Cardiac fibroblast (primary cell): Measurements from ENCODE around the gene ITPRIP.
A peak's percentile ranks its signal among the peaks of the same experiment; 100 is the strongest.

ENCODE experiments used
- DNase-seq, 2 donors: peaks; one replicate each; pipeline versions ENCODE4 v3.0.0 to v3.0.0-alpha.2; 2010; ENCODE audit warnings: low read depth in 2 of 2
- H3K4me3 ChIP-seq, 2 donors: replicated peaks in 1 of 2; 1 replicate in 1 of 2; 2 replicates in 1 of 2; pipeline ENCODE4 v1.5.1; 2011; ENCODE audit warnings: low read depth in 2 of 2, low read length in 2 of 2, mild to moderate bottlenecking in 2 of 2, moderate library complexity in 1 of 2
- TF ChIP-seq, protein P1 (sequence below): IDR thresholded peaks from one replicate; pipeline ENCODE4 v1.5.1; 2011; ENCODE audit warnings: low read depth, mild to moderate bottlenecking, low read length, inconsistent platforms

ITPRIP gene

DNA sequence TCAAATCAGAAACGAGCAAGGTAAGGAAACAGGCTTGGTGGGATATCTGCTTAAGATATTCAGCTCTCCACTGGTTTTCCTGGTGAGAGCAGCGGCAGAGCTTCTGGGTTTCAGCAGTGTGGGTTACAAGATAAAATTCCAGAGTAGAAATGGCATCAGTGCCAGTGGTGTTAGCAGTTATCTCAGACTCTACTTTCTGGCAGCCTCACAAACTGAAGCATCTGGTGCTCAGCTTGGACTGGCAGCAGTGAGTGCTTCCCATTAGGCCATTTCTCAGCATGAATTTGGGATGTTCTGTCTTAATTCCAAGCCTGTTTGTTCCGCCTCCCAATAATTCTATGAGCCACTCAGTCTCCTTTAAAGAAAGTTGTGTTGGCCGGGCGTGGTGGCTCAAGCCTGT, 76.2 kb downstream of the ITPRIP start:
- no peak overlapping the region for H3K4me3 ChIP-seq
- peak in 1 of 2 donors; percentile 32 for DNase-seq
- TF ChIP-seq, protein P1, sequence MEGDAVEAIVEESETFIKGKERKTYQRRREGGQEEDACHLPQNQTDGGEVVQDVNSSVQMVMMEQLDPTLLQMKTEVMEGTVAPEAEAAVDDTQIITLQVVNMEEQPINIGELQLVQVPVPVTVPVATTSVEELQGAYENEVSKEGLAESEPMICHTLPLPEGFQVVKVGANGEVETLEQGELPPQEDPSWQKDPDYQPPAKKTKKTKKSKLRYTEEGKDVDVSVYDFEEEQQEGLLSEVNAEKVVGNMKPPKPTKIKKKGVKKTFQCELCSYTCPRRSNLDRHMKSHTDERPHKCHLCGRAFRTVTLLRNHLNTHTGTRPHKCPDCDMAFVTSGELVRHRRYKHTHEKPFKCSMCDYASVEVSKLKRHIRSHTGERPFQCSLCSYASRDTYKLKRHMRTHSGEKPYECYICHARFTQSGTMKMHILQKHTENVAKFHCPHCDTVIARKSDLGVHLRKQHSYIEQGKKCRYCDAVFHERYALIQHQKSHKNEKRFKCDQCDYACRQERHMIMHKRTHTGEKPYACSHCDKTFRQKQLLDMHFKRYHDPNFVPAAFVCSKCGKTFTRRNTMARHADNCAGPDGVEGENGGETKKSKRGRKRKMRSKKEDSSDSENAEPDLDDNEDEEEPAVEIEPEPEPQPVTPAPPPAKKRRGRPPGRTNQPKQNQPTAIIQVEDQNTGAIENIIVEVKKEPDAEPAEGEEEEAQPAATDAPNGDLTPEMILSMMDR: no peak

- no peak overlapping the region for H3K4me3 ChIP-seq
- TF ChIP-seq, protein P1: no peak
- peak; percentile 75 to 86 for DNase-seq
These were observed 77.5 kb downstream of the ITPRIP start for GRCh38 chr10:104260775-104261115.

DNA sequence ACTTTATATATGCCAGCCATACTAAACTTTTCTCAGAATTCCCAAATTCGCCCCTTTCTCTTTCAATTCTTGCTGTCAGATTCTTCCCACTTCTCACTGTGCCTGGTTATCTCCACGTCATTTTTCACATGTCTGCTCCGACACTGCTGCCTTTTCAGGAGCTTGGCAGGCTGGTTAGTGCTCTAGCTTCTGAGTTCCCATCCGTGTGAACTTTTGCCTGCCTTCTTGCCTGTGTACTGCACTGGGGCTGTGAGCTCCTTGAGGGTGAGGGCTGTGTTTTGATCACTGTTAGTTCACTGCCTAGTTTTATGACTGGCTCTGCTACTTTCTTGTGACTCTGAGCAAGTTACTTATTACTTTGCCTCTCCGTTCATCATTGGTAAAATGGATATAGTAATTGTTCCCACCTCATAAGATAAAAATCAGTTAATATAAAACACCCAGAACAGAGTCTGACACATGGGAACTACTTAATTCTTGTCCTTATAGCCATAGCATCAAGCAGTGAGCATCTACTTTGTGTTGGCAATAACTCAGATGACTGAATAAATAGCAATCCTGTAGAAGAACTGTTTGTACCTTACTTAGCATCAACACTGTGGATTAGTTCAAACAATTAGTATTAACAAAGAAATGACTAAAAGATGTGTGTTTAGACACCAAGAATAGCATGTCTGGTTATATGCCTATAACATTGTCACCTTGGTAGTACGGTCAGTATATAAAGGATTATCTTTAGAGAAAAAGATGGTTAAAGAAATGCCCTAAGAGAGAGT, 78.1 kb downstream of the ITPRIP start:
- TF ChIP-seq, protein P1: no peak
- H3K4me3 ChIP-seq: no peak overlapping the region
- DNase-seq: peak; percentile 62 to 71
